Mucosa of descending colon (tissue), 3 donors: ENCODE results near the gene RPL32. TPM values are rescaled to one million over a fixed set of nuclear protein-coding genes. Genes with fewer than 3 reads are reported as not detected.

ENCODE experiments used
- ATAC-seq: fragments of 200-7000 bp; cut with Tn5 transposase; one replicate; pipeline ENCODE4 v1.9.1; 2020; ENCODE audit warnings: mild to moderate bottlenecking, moderate library complexity
- DNase-seq, 3 donors: peaks; one replicate each; pipeline ENCODE4 v3.0.0-alpha.2; 2020
- H3K36me3 ChIP-seq: fragments of 200-600 bp; one replicate; pipeline ENCODE4 v1.8.0; 2021; ENCODE audit warnings: low read depth, mild to moderate bottlenecking
- H3K4me1 ChIP-seq: fragments of 200-600 bp; one replicate; pipeline ENCODE4 v1.8.0; 2021; ENCODE audit warnings: low read depth, mild to moderate bottlenecking
- H3K4me3 ChIP-seq: fragments of 200-600 bp; one replicate; pipeline ENCODE4 v1.8.0; 2021; ENCODE audit warnings: mild to moderate bottlenecking
- H3K9me3 ChIP-seq: fragments of 200-600 bp; one replicate; pipeline ENCODE4 v1.8.0; 2021; ENCODE audit warnings: mild to moderate bottlenecking
- intact Hi-C, 2 donors: fragments of 100-400 bp; cut with DNase I in 1 of 2; cut with micrococcal nuclease in 1 of 2; formaldehyde crosslinking; loops; one replicate each; pipeline versions ENCODE4 v1.11.0 to v1.11.1; 2022; cut with DNase I, micrococcal nuclease
- total RNA-seq, 3 donors: library from RNA; stranded (reverse); fragmentation: NEBNext Ultra II Directional in 2 of 3; extraction: Animal tissue kit (Norgen Biotek cat#: 25700) in 2 of 3; gene quantifications; one replicate each; pipeline versions ENCODE4 v1.2.1 to v1.2.4, GENCODE V29; 2021 to 2023
- TF ChIP-seq, protein P1 (sequence below): fragments of 200-600 bp; IDR thresholded peaks from one replicate; pipeline ENCODE4 v1.8.0; 2022; ENCODE audit warnings: antibody characterized with exemption, mild to moderate bottlenecking
- donor health status: DM: no; HTN: no; CAD: no; lungs with moderate emphysema.
- donor health status: DM: no; HTN: no; CAD: no.
- donor health status: DM: no; HTN: yes; CAD: no.

Gene RPL32
- total RNA-seq, 3 donors from 2014 or later = 1,042 to 1,233 (median 1,185) TPM

DNA sequence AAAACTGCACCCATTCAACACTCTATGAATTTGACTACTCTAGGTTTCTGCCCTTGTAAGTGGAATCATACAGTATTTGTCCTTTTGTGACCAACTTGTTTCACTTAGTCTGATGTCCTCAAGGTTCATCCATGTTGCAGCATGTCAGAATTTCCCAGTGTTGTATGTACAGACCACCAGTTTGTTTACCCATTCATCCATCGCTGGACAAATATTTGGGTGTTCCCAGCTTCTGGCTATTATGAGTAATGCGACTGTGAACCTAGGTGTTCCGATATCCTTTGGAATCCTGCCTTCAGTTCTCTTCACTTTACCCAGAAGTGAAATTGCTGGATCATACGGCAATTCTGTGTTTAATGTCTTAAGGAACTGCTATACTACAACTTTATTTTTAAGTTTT lies 12.6 kb downstream of the RPL32 start:
- DNase-seq (no peak), ATAC-seq (no peak)
- Histone ChIP-seq H3K4me1 (no peaks in the 10 kb centered on the region), H3K9me3 (no peaks in the 10 kb centered on the region), H3K4me3 (no peak overlapping the region), H3K36me3 (no peaks in the 10 kb centered on the region)
- TF ChIP-seq, protein P1, sequence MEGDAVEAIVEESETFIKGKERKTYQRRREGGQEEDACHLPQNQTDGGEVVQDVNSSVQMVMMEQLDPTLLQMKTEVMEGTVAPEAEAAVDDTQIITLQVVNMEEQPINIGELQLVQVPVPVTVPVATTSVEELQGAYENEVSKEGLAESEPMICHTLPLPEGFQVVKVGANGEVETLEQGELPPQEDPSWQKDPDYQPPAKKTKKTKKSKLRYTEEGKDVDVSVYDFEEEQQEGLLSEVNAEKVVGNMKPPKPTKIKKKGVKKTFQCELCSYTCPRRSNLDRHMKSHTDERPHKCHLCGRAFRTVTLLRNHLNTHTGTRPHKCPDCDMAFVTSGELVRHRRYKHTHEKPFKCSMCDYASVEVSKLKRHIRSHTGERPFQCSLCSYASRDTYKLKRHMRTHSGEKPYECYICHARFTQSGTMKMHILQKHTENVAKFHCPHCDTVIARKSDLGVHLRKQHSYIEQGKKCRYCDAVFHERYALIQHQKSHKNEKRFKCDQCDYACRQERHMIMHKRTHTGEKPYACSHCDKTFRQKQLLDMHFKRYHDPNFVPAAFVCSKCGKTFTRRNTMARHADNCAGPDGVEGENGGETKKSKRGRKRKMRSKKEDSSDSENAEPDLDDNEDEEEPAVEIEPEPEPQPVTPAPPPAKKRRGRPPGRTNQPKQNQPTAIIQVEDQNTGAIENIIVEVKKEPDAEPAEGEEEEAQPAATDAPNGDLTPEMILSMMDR = no peak
- intact Hi-C loops = no loop called here

DNA sequence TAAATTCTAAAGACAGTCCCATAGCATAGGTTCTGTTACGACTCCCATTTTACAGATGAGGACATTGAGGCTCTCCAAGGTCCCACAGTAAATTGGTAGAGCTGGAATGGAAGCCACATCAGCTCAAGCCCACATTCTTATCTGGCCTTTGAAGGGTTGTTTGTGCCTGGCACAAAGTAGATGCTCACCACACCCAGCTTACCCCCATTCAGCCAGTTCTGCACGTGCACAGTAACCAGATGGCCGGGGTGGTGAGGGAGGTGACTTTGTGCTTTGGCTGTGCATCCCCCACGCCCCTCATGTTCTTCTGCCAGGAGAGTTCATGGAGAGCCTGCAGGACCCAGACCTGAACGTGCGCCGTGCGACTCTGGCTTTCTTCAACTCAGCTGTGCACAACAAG lies 16.2 kb downstream of the RPL32 start:
- Histone ChIP-seq H3K4me3 (no peak overlapping the region), H3K4me1 (no peaks in the 10 kb centered on the region), H3K9me3 (no peaks in the 10 kb centered on the region), H3K36me3 (no peaks in the 10 kb centered on the region)
- DNase-seq (no peak), ATAC-seq (no peak)
- intact Hi-C loops = no loop called here
- TF ChIP-seq, protein P1 = no peak

GRCh38 chr3:12824299-12824698 lies 17.1 kb downstream of the RPL32 start:
- ATAC-seq (no peak), DNase-seq (no peak)
- intact Hi-C loops = no loop called here
- no peaks in the 10 kb centered on the region for H3K9me3 ChIP-seq
- TF ChIP-seq, protein P1 = no peak
- no peaks in the 10 kb centered on the region for H3K36me3 ChIP-seq
- H3K4me3 ChIP-seq = no peak overlapping the region
- no peaks in the 10 kb centered on the region for H3K4me1 ChIP-seq

- Histone ChIP-seq H3K4me3 (no peak overlapping the region), H3K36me3 (no peaks in the 10 kb centered on the region), H3K4me1 (no peaks in the 10 kb centered on the region), H3K9me3 (no peaks in the 10 kb centered on the region)
- TF ChIP-seq, protein P1 = no peak
- ATAC-seq (peak; percentile 34), DNase-seq (no peak)
- intact Hi-C loops = no loop called here
These were observed 18.5 kb downstream of the RPL32 start for GRCh38 chr3:12822725-12823373.

DNA sequence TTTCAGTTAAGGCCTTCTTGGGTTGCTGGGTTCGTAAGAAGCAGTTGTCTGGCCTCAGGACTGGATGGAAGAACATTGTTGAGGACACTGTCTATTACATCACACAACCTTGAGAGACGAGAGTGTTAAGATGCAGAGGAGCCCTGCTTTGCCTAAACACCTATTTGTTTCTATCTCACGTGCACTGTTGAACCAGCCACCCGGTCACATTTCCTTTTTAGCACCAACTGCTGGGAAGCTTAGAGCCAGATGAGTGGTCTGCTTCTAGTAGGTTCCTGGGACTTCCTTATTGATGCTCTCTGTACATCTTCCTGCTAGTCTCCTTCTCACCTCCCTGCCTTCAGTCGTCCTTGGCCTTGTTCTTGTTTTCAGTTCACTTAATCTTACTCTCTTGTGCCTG lies 22.6 kb downstream of the RPL32 start:
- Histone ChIP-seq H3K36me3 (no peaks in the 10 kb centered on the region), H3K4me3 (no peak overlapping the region), H3K4me1 (no peaks in the 10 kb centered on the region), H3K9me3 (no peaks in the 10 kb centered on the region)
- intact Hi-C loops = no loop called here
- ATAC-seq (no peak), DNase-seq (no peak)
- TF ChIP-seq, protein P1 = no peak

DNA sequence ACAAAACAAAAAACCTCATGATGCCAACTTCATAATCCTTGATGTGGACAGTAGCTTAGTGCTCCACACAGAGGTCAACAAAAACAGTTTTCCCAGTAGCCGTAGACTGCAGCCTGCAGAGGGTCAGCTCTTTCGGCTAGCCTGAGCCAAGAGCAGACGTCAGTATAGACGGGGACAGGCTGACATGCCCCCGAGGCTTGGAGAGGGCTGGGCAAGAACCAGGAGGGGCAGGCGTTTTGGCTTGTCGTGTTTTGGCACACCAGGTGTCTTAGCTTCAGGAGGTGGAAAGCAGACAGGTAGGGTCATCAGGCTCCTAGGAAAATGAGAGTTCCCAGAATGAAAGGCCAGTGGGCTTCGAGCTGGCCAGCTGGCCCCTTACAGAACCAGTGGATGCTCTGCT lies 23.1 kb downstream of the RPL32 start:
- no peak for DNase-seq
- no peak for ATAC-seq
- H3K36me3 ChIP-seq = no peaks in the 10 kb centered on the region
- H3K4me1 ChIP-seq = no peaks in the 10 kb centered on the region
- intact Hi-C loops = no loop called here
- no peak overlapping the region for H3K4me3 ChIP-seq
- TF ChIP-seq, protein P1 = no peak
- no peaks in the 10 kb centered on the region for H3K9me3 ChIP-seq
